Endothelial cell of umbilical vein (primary cell): ENCODE measurements around the gene PGR. TPM values are rescaled to one million over a fixed set of nuclear protein-coding genes. Genes with fewer than 3 reads are reported as not detected.
A peak's percentile ranks its signal among the peaks of the same experiment; 100 is the strongest.

ENCODE experiments used
- BruUV-seq: library from RNA; stranded (reverse); fragments of 400-500 nt; replicated peaks from 2 replicates; lab custom pipeline; 2021; lab: Mats Ljungman, UMichigan
- CTCF ChIA-PET: fragments of 300-600, 350-600 bp; sonication (Branson Sonifier 250); formaldehyde crosslinking; loops from one replicate; lab custom pipeline; 2021; ENCODE audit warnings: antibody characterized with exemption, inconsistent platforms; lab: Charles Lee
- POLR2A ChIA-PET: fragments of 300-600, 350-600 bp; sonication (Branson Sonifier 250); formaldehyde crosslinking; loops from one replicate; lab custom pipeline; 2021; ENCODE audit warnings: antibody characterized with exemption, inconsistent platforms; lab: Charles Lee
- DNase-seq: peaks from one replicate; pipeline ENCODE4 v3.0.0-alpha.2; 2011; ENCODE audit warnings: low read depth, low spot score
- FAIRE-seq: peaks from 2 replicates; lab custom pipeline; 2011; peaks lifted over from hg19 to GRCh38; lab: Jason Lieb, UNC
- H2AFZ ChIP-seq: 2 replicates; pipeline ENCODE4 v1.6.0; 2012; ENCODE audit warnings: low read depth, low read length, control low read depth, inconsistent platforms
- H3K27ac ChIP-seq: 2 replicates; pipeline ENCODE4 v1.5.1; 2011; ENCODE audit warnings: low read depth, mild to moderate bottlenecking, control low read depth, low read length, moderate library complexity; ENCODE audit not compliant: insufficient read depth
- H3K27me3 ChIP-seq, 2 experiments: 2 replicates each; pipeline versions ENCODE4 v1.6.0 to v1.6.1; 2011; ENCODE audit warnings: low read length in 2 of 2, mixed read lengths in 1 of 2; ENCODE audit not compliant: control insufficient read depth in 2 of 2, insufficient read depth in 2 of 2
- H3K36me3 ChIP-seq, 2 experiments: 2 replicates in 1 of 2; 3 replicates in 1 of 2; pipeline ENCODE4 v1.5.1; 2011; ENCODE audit warnings: low read length in 2 of 2, mild to moderate bottlenecking in 1 of 2, moderate library complexity in 1 of 2; ENCODE audit not compliant: control insufficient read depth in 2 of 2, insufficient read depth in 2 of 2; ENCODE audit errors: extremely low read depth in 1 of 2
- H3K4me1 ChIP-seq: 3 replicates; pipeline ENCODE4 v1.5.1; 2011; ENCODE audit warnings: mild to moderate bottlenecking, low read length; ENCODE audit not compliant: control insufficient read depth, insufficient read depth; ENCODE audit errors: extremely low read depth
- H3K4me2 ChIP-seq: 2 replicates; pipeline ENCODE4 v1.6.1; 2011; ENCODE audit warnings: low read length, control low read depth, mixed read lengths; ENCODE audit not compliant: insufficient read depth
- H3K4me3 ChIP-seq, 3 experiments: fragments of 200-600 bp in 1 of 3; sonication (generic), shearing (Covaris generic) in 1 of 3; replicated peaks in 1 of 3; 2 replicates each; pipeline ENCODE4 v1.5.1; 2011 to 2016; ENCODE audit warnings: control low read depth in 3 of 3, low read length in 3 of 3, mild to moderate bottlenecking in 2 of 3, inconsistent platforms in 1 of 3, low read depth in 1 of 3, moderate library complexity in 1 of 3; ENCODE audit not compliant: insufficient read depth in 1 of 3
- H3K79me2 ChIP-seq: 2 replicates; pipeline ENCODE4 v1.6.0; 2012; ENCODE audit warnings: low read length, inconsistent platforms; ENCODE audit not compliant: control insufficient read depth, insufficient read depth
- H3K9ac ChIP-seq: replicated peaks from 2 replicates; pipeline ENCODE3; 2011; ENCODE audit warnings: low read length, control low read depth; ENCODE audit not compliant: insufficient read depth; ENCODE audit errors: extremely low read depth
- H3K9me1 ChIP-seq: replicated peaks from 3 replicates; pipeline ENCODE4 v1.6.0; 2011; ENCODE audit warnings: mild to moderate bottlenecking, low read length; ENCODE audit not compliant: control insufficient read depth, insufficient read depth; ENCODE audit errors: extremely low read depth
- H3K9me3 ChIP-seq: replicated peaks from 2 replicates; pipeline ENCODE4 v1.5.1; 2012; ENCODE audit warnings: low read length, inconsistent platforms; ENCODE audit not compliant: control insufficient read depth, insufficient read depth
- H4K20me1 ChIP-seq: replicated peaks from 2 replicates; pipeline ENCODE3; 2011; ENCODE audit warnings: mild to moderate bottlenecking, low read length; ENCODE audit not compliant: control insufficient read depth, insufficient read depth; ENCODE audit errors: extremely low read depth
- CTCF ChIP-seq, 2 donors: IDR thresholded peaks; 1 replicate in 1 of 2; 2 replicates in 1 of 2; pipeline ENCODE4 v1.5.1; 2011; ENCODE audit warnings: low read length in 2 of 2, mild to moderate bottlenecking in 2 of 2, moderate library complexity in 2 of 2, control low read depth in 1 of 2, inconsistent platforms in 1 of 2, low read depth in 1 of 2; ENCODE audit not compliant: insufficient read depth in 1 of 2; ENCODE audit errors: extremely low read depth in 1 of 2
- EZH2 ChIP-seq: IDR thresholded peaks from 2 replicates; pipeline ENCODE4 v1.6.1; 2012; ENCODE audit warnings: borderline replicate concordance, low read depth, mild to moderate bottlenecking, moderate library complexity, low read length, inconsistent platforms; ENCODE audit not compliant: severe bottlenecking
- FOS ChIP-seq: IDR thresholded peaks from 2 replicates; pipeline ENCODE4 v1.6.1; 2011; ENCODE audit warnings: mild to moderate bottlenecking, low read length, moderate library complexity, borderline replicate concordance; ENCODE audit not compliant: insufficient read depth
- GATA2 ChIP-seq: IDR thresholded peaks from 2 replicates; pipeline ENCODE4 v1.7.0; 2011; ENCODE audit warnings: low read depth, mild to moderate bottlenecking, moderate library complexity, mixed read lengths, low read length; ENCODE audit not compliant: insufficient read length, insufficient read depth
- JUN ChIP-seq: IDR thresholded peaks from 2 replicates; pipeline ENCODE4 v1.6.1; 2011; ENCODE audit warnings: borderline replicate concordance, low read depth; ENCODE audit not compliant: insufficient read length, insufficient read depth
- MAX ChIP-seq: IDR thresholded peaks from 2 replicates; pipeline ENCODE4 v1.6.1; 2011; ENCODE audit not compliant: insufficient read depth, insufficient read length
- MYC ChIP-seq: IDR thresholded peaks from one replicate; pipeline ENCODE4 v1.6.1; 2011; ENCODE audit warnings: mild to moderate bottlenecking, low read depth, low read length
- POLR2A ChIP-seq: IDR thresholded peaks from 2 replicates; pipeline ENCODE4 v1.6.1; 2012; ENCODE audit warnings: low read depth, mild to moderate bottlenecking, control low read depth, low read length
- POLR2AphosphoS5 ChIP-seq: IDR thresholded peaks from 2 replicates; pipeline ENCODE4 v1.6.1; 2012; ENCODE audit warnings: low read depth, mild to moderate bottlenecking, control low read depth, low read length, moderate library complexity; ENCODE audit not compliant: insufficient read depth
- dilution Hi-C: fragments of 300-500 bp; cut with MboI; formaldehyde crosslinking; loops from one replicate; pipeline ENCODE4 v1.15.0; 2019; ENCODE audit warnings: low sequenced_read_pairs; ENCODE audit not compliant: extremely low pct_ligation_motif_present
- intact Hi-C: fragments of 100-400 bp; cut with micrococcal nuclease; formaldehyde crosslinking; loops from one replicate; pipeline ENCODE4 v1.10.0; 2022
- polyA plus RNA-seq, 4 experiments: library from polyadenylated mRNA; depleted of rRNA in 3 of 4; stranded (reverse) in 3 of 4; unstranded in 1 of 4; fragments of >200 nt; gene quantifications; 2 replicates each; pipeline versions ENCODE4 v1.2.1 to v1.2.3, GENCODE V29; 2011 to 2012; ENCODE audit warnings: missing spikeins in 1 of 4
- total RNA-seq: library from RNA; stranded (reverse); gene quantifications from 2 replicates; pipeline ENCODE4 v1.2.3, GENCODE V29; 2021

The PGR gene
- total and polyA plus RNA-seq, 2 donors (not counting 3 experiments of a cell fraction or from before 2014, with no cell fraction given), result not detected

- Histone ChIP-seq H3K4me1 (no peaks in the 10 kb centered on the region), H3K9ac (no peak overlapping the region), H3K9me3 (no peaks in the 10 kb centered on the region), H3K36me3 (no peaks in the 10 kb centered on the region), H2AFZ (no peak overlapping the region), H3K79me2 (no peaks in the 10 kb centered on the region), H3K4me2 (no peak overlapping the region), H3K9me1 (no peaks in the 10 kb centered on the region), H4K20me1 (no peaks in the 10 kb centered on the region), H3K4me3 (no peak overlapping the region), H3K27ac (no peak overlapping the region), H3K27me3 (no peaks in the 10 kb centered on the region)
- dilution Hi-C loops (no loop called here), intact Hi-C loops (no loop called here)
- TF ChIP-seq JUN (no peak), GATA2 (no peak), MYC (no peak), POLR2A (no peak), POLR2AphosphoS5 (no peak), FOS (no peak), CTCF (IDR thresholded peaks at IDR 0.05; ENCODE audit: extremely low read depth in 1 of 2, insufficient read depth in 1 of 2, low read depth in 1 of 2, low read length in 2 of 2) (no peak), EZH2 (no peak), MAX (no peak)
- BruUV-seq, result no TSS peak
- POLR2A ChIA-PET, result no interaction called here
- DNase-seq (peak; percentile 24), FAIRE-seq (peak; percentile 72)
- CTCF ChIA-PET, result interaction anchor here (0.7 to 2.3 kb wide), 11 partner anchors 9 to 1028 kb away, joined by 3 to 19 read pairs (median 5); no protein-coding TSS in a partner anchor
Measured at GRCh38 chr11:100980156-100980555, 149.5 kb downstream of the PGR start.
